ENCODE results near the gene DCLK1.

GRCh38 chr13:35736876-35737275, 394.3 kb downstream of the DCLK1 start:
- TF ChIP-seq CTCF (IDR thresholded peaks at IDR 0.05) (no peak), POLR2A (IDR thresholded peaks at IDR 0.05) (no peak)

All from uterus (tissue), 2 donors.